ENCODE data around the gene FBXL22. TPM values are rescaled to one million over a fixed set of nuclear protein-coding genes. Genes with fewer than 3 reads are reported as not detected.

Gene FBXL22
- total RNA-seq, 4 donors from 2014 or later: 1.1 TPM; not detected in 3

DNA sequence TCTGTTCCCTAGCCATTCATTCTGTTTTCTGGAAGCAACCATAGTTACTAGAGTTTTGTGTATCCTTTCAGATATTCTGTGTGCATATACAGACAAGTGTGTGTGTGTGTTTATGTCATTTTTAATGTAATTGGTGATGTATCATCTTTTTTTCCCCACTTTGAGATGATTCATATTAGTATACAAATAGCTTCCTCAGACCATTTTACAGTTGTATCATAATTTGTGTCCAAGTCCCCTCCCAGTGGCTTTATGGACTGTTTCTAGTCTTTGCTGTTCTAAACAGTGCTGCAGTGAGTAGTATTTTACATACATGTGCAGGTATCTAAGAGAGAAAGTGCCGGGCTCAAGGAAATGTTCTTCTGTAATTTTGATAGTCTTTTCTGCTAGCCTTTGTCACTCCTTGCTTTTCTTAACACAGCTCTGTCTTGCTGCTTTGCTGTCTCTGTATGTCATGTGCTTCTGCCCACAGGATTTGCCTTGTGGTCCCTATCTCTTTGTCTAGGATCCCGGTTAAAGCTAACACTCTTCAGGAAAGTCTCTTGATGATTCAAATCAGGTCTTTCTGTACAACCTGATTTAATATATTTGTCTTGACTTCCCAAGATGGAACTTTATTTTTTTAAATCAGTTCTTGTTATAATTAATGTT, 31.5 kb upstream of the FBXL22 start:
- TF ChIP-seq CTCF (IDR thresholded peaks at IDR 0.05): no peak
- no peak for TF ChIP-seq POLR2A (IDR thresholded peaks at IDR 0.05)

GRCh38 chr15:63572749-63573464, 24.3 kb upstream of the FBXL22 start:
- Histone ChIP-seq H3K4me3 (no peak overlapping the region), H3K36me3 (peaks cover 0 to 61% (median 0%) of the 10 kb centered on the region in 3 donors), H3K27ac (no peak overlapping the region), H3K9me3 (no peaks in the 10 kb centered on the region), H3K4me1 (no peaks in the 10 kb centered on the region), H3K27me3 (no peaks in the 10 kb centered on the region)
- DNase-seq: no peak
- TF ChIP-seq POLR2A (IDR thresholded peaks at IDR 0.05) (no peak), CTCF (IDR thresholded peaks at IDR 0.05) (no peak)

More for the DNA sequence above, 31.5 kb upstream of the FBXL22 start:
- no peaks in the 10 kb centered on the region for H3K4me1 ChIP-seq
- no peaks in the 10 kb centered on the region for H3K9me3 ChIP-seq
- no peak overlapping the region for H3K27ac ChIP-seq
- peaks cover 0 to 79% (median 0%) of the 10 kb centered on the region in 3 donors for H3K36me3 ChIP-seq
- no peak overlapping the region for H3K4me3 ChIP-seq
- no peak for DNase-seq
- no peaks in the 10 kb centered on the region for H3K27me3 ChIP-seq

DNA sequence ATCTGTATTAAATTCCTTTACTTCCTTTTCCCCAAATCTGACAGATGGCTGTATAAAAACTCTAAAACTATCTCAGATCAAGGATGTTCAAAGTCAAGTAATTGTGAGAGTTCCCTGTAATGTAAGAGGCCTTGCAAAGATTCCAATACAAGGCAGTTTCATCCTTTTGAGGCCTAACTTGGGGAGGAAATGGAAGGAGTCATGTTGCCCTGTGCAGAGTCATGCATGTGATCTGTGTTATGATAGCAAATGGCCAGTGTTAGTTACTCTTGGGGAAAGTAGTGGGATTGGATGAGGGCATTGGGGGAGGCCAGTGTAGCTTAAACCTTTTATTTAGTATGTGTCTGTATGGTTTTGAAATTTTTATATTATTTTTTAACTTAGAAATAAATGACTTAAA, 23.7 kb upstream of the FBXL22 start:
- no peak for TF ChIP-seq POLR2A (IDR thresholded peaks at IDR 0.05)
- no peak for TF ChIP-seq CTCF (IDR thresholded peaks at IDR 0.05)
- no peaks in the 10 kb centered on the region for H3K27me3 ChIP-seq
- no peak for DNase-seq
- H3K4me3 ChIP-seq: no peak overlapping the region
- no peak overlapping the region for H3K27ac ChIP-seq
- H3K9me3 ChIP-seq: no peaks in the 10 kb centered on the region
- H3K36me3 ChIP-seq: peaks cover 0 to 59% (median 0%) of the 10 kb centered on the region in 3 donors
- H3K4me1 ChIP-seq: no peaks in the 10 kb centered on the region

DNA sequence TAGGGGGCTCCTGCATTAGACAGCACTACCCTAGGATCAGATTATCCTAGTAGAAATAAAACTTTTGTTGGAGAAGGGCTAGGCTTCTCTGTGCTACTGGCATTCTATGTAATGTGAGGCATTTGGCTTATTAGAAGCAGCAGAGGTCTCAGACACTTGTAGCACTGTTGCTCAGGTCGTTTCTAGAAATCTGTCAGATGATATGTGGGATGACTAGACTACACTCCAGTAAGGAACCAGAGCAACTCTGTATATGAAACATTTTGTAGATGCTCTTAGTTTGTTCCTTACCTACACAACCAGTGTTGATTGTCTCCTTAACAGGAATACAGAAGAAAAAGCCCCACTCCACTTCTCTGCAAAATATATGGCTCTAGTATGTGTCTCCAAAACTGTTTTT, 21.9 kb upstream of the FBXL22 start:
- no peak for TF ChIP-seq POLR2A (IDR thresholded peaks at IDR 0.05)
- TF ChIP-seq CTCF (IDR thresholded peaks at IDR 0.05): no peak
- no peaks in the 10 kb centered on the region for H3K4me1 ChIP-seq
- H3K36me3 ChIP-seq: peaks cover 0 to 51% (median 0%) of the 10 kb centered on the region in 3 donors
- H3K4me3 ChIP-seq: no peak overlapping the region
- H3K27me3 ChIP-seq: no peaks in the 10 kb centered on the region
- no peak overlapping the region for H3K27ac ChIP-seq
- H3K9me3 ChIP-seq: no peaks in the 10 kb centered on the region
- DNase-seq: no peak

DNA sequence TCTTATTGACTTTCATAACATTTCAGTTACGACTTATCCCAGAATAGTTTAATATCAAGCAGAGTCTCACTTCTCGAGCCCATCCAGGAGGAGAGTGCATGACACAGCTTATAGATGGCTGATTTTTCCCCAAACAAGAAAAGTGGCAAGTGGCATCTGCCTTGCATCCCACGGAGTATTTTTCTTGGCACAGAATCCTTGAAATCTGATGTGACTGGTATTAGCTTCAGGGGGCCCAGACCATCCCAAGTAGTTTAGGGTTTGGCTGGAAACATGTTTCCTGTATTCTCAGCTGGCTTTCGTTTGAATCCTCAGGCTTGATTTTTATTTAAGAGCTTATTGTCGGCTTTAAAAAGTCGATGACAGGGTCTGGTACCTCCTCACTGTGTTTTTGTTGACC, 20.7 kb upstream of the FBXL22 start:
- H3K9me3 ChIP-seq: no peaks in the 10 kb centered on the region
- no peak overlapping the region for H3K27ac ChIP-seq
- H3K4me1 ChIP-seq: no peaks in the 10 kb centered on the region
- no peak for DNase-seq
- H3K27me3 ChIP-seq: no peaks in the 10 kb centered on the region
- H3K4me3 ChIP-seq: no peak overlapping the region
- TF ChIP-seq POLR2A (IDR thresholded peaks at IDR 0.05) (no peak), CTCF (IDR thresholded peaks at IDR 0.05) (no peak)
- H3K36me3 ChIP-seq: peaks cover 0 to 44% (median 0%) of the 10 kb centered on the region in 3 donors

Measured in Peyer's patch (tissue), 4 donors.